GM23338 (cell line): Measurements from ENCODE around the gene TERT. TPM values are rescaled to one million over a fixed set of nuclear protein-coding genes. Genes with fewer than 3 reads are reported as not detected.

Experiments
- ATAC-seq: fragments of 200-7000 bp; cut with Tn5 transposase; 3 replicates; pipeline ENCODE4 v1.9.1; 2020
- DNase-seq: peaks from one replicate; pipeline ENCODE4 v3.0.0-alpha.2; 2015; ENCODE audit warnings: low spot score
- H2AFZ ChIP-seq: fragments of 200-600 bp; sonication (generic); 2 replicates; pipeline ENCODE4 v1.8.0; 2016; ENCODE audit warnings: antibody characterized with exemption, mild to moderate bottlenecking, moderate library complexity
- H3F3A ChIP-seq: fragments of 200-600 bp; sonication (generic); replicated peaks from 2 replicates; pipeline ENCODE4 v1.8.0; 2017; ENCODE audit warnings: antibody characterized with exemption, mixed run types, low read depth
- H3K27ac ChIP-seq: fragments of 200-600 bp; sonication (generic); 2 replicates; pipeline ENCODE4 v1.6.1; 2016; ENCODE audit warnings: low read depth
- H3K27me3 ChIP-seq: fragments of 200-600 bp; sonication (generic); 2 replicates; pipeline ENCODE4 v1.8.0; 2016; ENCODE audit warnings: mild to moderate bottlenecking, mixed run types, moderate library complexity; ENCODE audit not compliant: insufficient read depth
- H3K36me3 ChIP-seq: fragments of 200-600 bp; sonication (generic); 2 replicates; pipeline ENCODE4 v1.8.0; 2016; ENCODE audit warnings: mild to moderate bottlenecking; ENCODE audit not compliant: insufficient read depth
- H3K4me1 ChIP-seq: fragments of 200-600 bp; sonication (generic); 2 replicates; pipeline ENCODE4 v1.8.0; 2016; ENCODE audit warnings: mild to moderate bottlenecking, moderate library complexity; ENCODE audit not compliant: insufficient read depth
- H3K4me2 ChIP-seq: fragments of 200-600 bp; sonication (generic); 2 replicates; pipeline ENCODE4 v1.7.1; 2017; ENCODE audit warnings: mixed run types
- H3K4me3 ChIP-seq: fragments of 200-600 bp; sonication (generic); 2 replicates; pipeline ENCODE4 v1.6.1; 2016; ENCODE audit warnings: mixed run types
- H3K79me2 ChIP-seq: fragments of 200-600 bp; sonication (generic); replicated peaks from 2 replicates; pipeline ENCODE4 v1.8.0; 2017; ENCODE audit warnings: mild to moderate bottlenecking; ENCODE audit not compliant: insufficient read depth
- H3K9me2 ChIP-seq: fragments of 200-600 bp; sonication (generic); 2 replicates; pipeline ENCODE4 v1.8.0; 2017; ENCODE audit not compliant: insufficient read depth
- H4K20me1 ChIP-seq: fragments of 200-600 bp; sonication (generic); replicated peaks from 2 replicates; pipeline ENCODE4 v1.8.0; 2017; ENCODE audit warnings: mild to moderate bottlenecking; ENCODE audit not compliant: insufficient read depth
- H3K27ac Mint-ChIP-seq: 2 replicates; pipeline ENCODE4 v1.8.0; 2020; ENCODE audit warnings: inconsistent platforms, mild to moderate bottlenecking, moderate library complexity, mixed read lengths
- H3K27me3 Mint-ChIP-seq: 3 replicates; pipeline ENCODE4 v1.8.0; 2022; ENCODE audit warnings: low read depth, mild to moderate bottlenecking, moderate library complexity, mixed read lengths, inconsistent platforms; ENCODE audit not compliant: insufficient read depth, poor library complexity
- H3K36me3 Mint-ChIP-seq: 3 replicates; pipeline ENCODE4 v1.8.0; 2021; ENCODE audit warnings: low read depth, mild to moderate bottlenecking, inconsistent platforms, moderate library complexity, mixed read lengths
- H3K4me1 Mint-ChIP-seq: 3 replicates; pipeline ENCODE4 v1.8.0; 2020; ENCODE audit warnings: mild to moderate bottlenecking, inconsistent platforms, mixed read lengths
- H3K4me3 Mint-ChIP-seq: 3 replicates; pipeline ENCODE4 v1.8.0; 2021; ENCODE audit warnings: moderate library complexity, mild to moderate bottlenecking, inconsistent platforms, mixed read lengths
- H3K9me3 Mint-ChIP-seq: 3 replicates; pipeline ENCODE4 v1.8.0; 2020; ENCODE audit warnings: moderate library complexity, mild to moderate bottlenecking, inconsistent platforms, mixed read lengths
- CREB1 ChIP-seq: fragments of 250-450 bp; sonication (Bioruptor Pico); IDR thresholded peaks from 2 replicates; pipeline ENCODE4 v1.5.0; 2020; ENCODE audit warnings: low read depth, mild to moderate bottlenecking, moderate library complexity
- EZH2 ChIP-seq: fragments of 200-600 bp; sonication (generic); IDR thresholded peaks from one replicate; pipeline ENCODE4 v1.8.0; 2017; ENCODE audit warnings: antibody characterized with exemption, mild to moderate bottlenecking, low read depth; ENCODE audit not compliant: unreplicated experiment
- EZH2phosphoT487 ChIP-seq: fragments of 200-600 bp; sonication (generic); IDR thresholded peaks from one replicate; pipeline ENCODE4 v1.8.1; 2018; ENCODE audit warnings: antibody characterized with exemption; ENCODE audit not compliant: unreplicated experiment
- JUNB ChIP-seq: IDR thresholded peaks from one replicate; pipeline ENCODE4 v1.6.1; 2016; ENCODE audit warnings: antibody characterized with exemption; ENCODE audit not compliant: unreplicated experiment
- NANOG ChIP-seq: IDR thresholded peaks from 2 replicates; pipeline ENCODE4 v1.6.1; 2016; ENCODE audit warnings: antibody characterized with exemption, borderline replicate concordance
- POLR2AphosphoS5 ChIP-seq: IDR thresholded peaks from 2 replicates; pipeline ENCODE4 v1.6.1; 2016; ENCODE audit warnings: antibody characterized with exemption, low read depth
- STAT1 ChIP-seq: IDR thresholded peaks from one replicate; pipeline ENCODE4 v1.6.1; 2016; ENCODE audit warnings: antibody characterized with exemption; ENCODE audit not compliant: unreplicated experiment
- ZNF114 ChIP-seq: fragments of 250-450 bp; sonication (Bioruptor Pico); IDR thresholded peaks from 2 replicates; pipeline ENCODE4 v1.5.0; 2020; ENCODE audit warnings: mild to moderate bottlenecking, moderate library complexity
- ZNF331 ChIP-seq: fragments of 250-450 bp; sonication (Bioruptor Pico); IDR thresholded peaks from 2 replicates; pipeline ENCODE4 v1.5.0; 2020; ENCODE audit warnings: low read depth, mild to moderate bottlenecking, moderate library complexity
- polyA plus RNA-seq: library from polyadenylated mRNA; unstranded; fragments of >200 nt; fragmentation: Nextera tagmentation; extraction: Ambion mirVana; gene quantifications from 2 replicates; pipeline ENCODE4 v1.2.1, GENCODE V29; 2016
- total RNA-seq: library from RNA; depleted of rRNA; stranded (reverse); fragments of >200 nt; shearing (Covaris generic); gene quantifications from 2 replicates; pipeline ENCODE4 v1.2.3, GENCODE V29; 2014
- TF ChIP-seq, protein P1 (sequence below), 2 experiments: fragments of 200-600 bp in 1 of 2; sonication (generic) in 1 of 2; conservative IDR thresholded peaks; 2 replicates each; pipeline versions ENCODE4 v1.5.1 to v1.6.1; 2016 to 2017; ENCODE audit warnings: antibody characterized with exemption in 2 of 2, low read depth in 2 of 2, mild to moderate bottlenecking in 2 of 2, moderate library complexity in 1 of 2
- TF ChIP-seq, protein P2 (sequence below): fragments of 250-450 bp; sonication (Bioruptor Pico); IDR thresholded peaks from 2 replicates; pipeline ENCODE4 v1.5.0; 2020; ENCODE audit warnings: mild to moderate bottlenecking, moderate library complexity
- TF ChIP-seq, protein P3 (sequence below): IDR thresholded peaks from 2 replicates; pipeline ENCODE4 v1.6.1; 2016; ENCODE audit warnings: antibody characterized with exemption
- TF ChIP-seq, protein P4 (sequence below): IDR thresholded peaks from one replicate; pipeline ENCODE4 v1.6.1; 2018; ENCODE audit warnings: antibody characterized with exemption; ENCODE audit not compliant: unreplicated experiment

The TERT gene
- total and polyA plus RNA-seq, 2 experiments from 2014 or later = 9.8 to 46.4 TPM

- Histone ChIP-seq H3F3A (no peaks in the 10 kb centered on the region), H3K9me2 (no peaks in the 10 kb centered on the region), H3K4me2 (no peak overlapping the region), H3K27me3 (no peaks in the 10 kb centered on the region), H3K4me3 (no peak overlapping the region), H4K20me1 (0 out of 2 replicates have a peak, but pooled peaks cover 5% of the 10 kb centered on the region), H3K27ac (no peak overlapping the region), H3K36me3 (peaks cover 23% of the 10 kb centered on the region), H3K4me1 (no peaks in the 10 kb centered on the region), H2AFZ (no peak overlapping the region), H3K79me2 (peaks cover 8% of the 10 kb centered on the region; the same call in 1 of the 2 replicates)
- no peak for DNase-seq
- peaks cover 81% of the 10 kb centered on the region for H3K36me3 Mint-ChIP-seq
- no peaks in the 10 kb centered on the region; the same call in 1 of the 3 replicates for H3K9me3 Mint-ChIP-seq
- TF ChIP-seq, protein P1, sequence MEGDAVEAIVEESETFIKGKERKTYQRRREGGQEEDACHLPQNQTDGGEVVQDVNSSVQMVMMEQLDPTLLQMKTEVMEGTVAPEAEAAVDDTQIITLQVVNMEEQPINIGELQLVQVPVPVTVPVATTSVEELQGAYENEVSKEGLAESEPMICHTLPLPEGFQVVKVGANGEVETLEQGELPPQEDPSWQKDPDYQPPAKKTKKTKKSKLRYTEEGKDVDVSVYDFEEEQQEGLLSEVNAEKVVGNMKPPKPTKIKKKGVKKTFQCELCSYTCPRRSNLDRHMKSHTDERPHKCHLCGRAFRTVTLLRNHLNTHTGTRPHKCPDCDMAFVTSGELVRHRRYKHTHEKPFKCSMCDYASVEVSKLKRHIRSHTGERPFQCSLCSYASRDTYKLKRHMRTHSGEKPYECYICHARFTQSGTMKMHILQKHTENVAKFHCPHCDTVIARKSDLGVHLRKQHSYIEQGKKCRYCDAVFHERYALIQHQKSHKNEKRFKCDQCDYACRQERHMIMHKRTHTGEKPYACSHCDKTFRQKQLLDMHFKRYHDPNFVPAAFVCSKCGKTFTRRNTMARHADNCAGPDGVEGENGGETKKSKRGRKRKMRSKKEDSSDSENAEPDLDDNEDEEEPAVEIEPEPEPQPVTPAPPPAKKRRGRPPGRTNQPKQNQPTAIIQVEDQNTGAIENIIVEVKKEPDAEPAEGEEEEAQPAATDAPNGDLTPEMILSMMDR (conservative IDR thresholded peaks at IDR 0.05; ENCODE audit: low read depth in 2 of 2) = no peak
- TF ChIP-seq STAT1 (no peak), ZNF114 (CRISPR knock-in tag) (no peak), NANOG (no peak), ZNF331 (CRISPR knock-in tag) (no peak), POLR2AphosphoS5 (no peak), JUNB (no peak), CREB1 (CRISPR knock-in tag) (no peak), EZH2phosphoT487 (no peak), EZH2 (no peak)
- TF ChIP-seq, protein P2, sequence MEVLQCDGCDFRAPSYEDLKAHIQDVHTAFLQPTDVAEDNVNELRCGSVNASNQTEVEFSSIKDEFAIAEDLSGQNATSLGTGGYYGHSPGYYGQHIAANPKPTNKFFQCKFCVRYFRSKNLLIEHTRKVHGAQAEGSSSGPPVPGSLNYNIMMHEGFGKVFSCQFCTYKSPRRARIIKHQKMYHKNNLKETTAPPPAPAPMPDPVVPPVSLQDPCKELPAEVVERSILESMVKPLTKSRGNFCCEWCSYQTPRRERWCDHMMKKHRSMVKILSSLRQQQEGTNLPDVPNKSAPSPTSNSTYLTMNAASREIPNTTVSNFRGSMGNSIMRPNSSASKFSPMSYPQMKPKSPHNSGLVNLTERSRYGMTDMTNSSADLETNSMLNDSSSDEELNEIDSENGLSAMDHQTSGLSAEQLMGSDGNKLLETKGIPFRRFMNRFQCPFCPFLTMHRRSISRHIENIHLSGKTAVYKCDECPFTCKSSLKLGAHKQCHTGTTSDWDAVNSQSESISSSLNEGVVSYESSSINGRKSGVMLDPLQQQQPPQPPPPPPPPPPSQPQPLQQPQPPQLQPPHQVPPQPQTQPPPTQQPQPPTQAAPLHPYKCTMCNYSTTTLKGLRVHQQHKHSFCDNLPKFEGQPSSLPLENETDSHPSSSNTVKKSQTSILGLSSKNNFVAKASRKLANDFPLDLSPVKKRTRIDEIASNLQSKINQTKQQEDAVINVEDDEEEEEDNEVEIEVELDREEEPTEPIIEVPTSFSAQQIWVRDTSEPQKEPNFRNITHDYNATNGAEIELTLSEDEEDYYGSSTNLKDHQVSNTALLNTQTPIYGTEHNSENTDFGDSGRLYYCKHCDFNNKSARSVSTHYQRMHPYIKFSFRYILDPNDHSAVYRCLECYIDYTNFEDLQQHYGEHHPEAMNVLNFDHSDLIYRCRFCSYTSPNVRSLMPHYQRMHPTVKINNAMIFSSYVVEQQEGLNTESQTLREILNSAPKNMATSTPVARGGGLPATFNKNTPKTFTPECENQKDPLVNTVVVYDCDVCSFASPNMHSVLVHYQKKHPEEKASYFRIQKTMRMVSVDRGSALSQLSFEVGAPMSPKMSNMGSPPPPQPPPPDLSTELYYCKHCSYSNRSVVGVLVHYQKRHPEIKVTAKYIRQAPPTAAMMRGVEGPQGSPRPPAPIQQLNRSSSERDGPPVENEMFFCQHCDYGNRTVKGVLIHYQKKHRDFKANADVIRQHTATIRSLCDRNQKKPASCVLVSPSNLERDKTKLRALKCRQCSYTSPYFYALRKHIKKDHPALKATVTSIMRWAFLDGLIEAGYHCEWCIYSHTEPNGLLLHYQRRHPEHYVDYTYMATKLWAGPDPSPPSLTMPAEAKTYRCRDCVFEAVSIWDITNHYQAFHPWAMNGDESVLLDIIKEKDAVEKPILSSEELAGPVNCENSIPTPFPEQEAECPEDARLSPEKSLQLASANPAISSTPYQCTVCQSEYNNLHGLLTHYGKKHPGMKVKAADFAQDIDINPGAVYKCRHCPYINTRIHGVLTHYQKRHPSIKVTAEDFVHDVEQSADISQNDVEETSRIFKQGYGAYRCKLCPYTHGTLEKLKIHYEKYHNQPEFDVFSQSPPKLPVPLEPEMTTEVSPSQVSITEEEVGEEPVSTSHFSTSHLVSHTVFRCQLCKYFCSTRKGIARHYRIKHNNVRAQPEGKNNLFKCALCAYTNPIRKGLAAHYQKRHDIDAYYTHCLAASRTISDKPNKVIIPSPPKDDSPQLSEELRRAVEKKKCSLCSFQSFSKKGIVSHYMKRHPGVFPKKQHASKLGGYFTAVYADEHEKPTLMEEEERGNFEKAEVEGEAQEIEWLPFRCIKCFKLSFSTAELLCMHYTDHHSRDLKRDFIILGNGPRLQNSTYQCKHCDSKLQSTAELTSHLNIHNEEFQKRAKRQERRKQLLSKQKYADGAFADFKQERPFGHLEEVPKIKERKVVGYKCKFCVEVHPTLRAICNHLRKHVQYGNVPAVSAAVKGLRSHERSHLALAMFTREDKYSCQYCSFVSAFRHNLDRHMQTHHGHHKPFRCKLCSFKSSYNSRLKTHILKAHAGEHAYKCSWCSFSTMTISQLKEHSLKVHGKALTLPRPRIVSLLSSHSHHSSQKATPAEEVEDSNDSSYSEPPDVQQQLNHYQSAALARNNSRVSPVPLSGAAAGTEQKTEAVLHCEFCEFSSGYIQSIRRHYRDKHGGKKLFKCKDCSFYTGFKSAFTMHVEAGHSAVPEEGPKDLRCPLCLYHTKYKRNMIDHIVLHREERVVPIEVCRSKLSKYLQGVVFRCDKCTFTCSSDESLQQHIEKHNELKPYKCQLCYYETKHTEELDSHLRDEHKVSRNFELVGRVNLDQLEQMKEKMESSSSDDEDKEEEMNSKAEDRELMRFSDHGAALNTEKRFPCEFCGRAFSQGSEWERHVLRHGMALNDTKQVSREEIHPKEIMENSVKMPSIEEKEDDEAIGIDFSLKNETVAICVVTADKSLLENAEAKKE (CRISPR knock-in tag) = no peak
- TF ChIP-seq, protein P3, sequence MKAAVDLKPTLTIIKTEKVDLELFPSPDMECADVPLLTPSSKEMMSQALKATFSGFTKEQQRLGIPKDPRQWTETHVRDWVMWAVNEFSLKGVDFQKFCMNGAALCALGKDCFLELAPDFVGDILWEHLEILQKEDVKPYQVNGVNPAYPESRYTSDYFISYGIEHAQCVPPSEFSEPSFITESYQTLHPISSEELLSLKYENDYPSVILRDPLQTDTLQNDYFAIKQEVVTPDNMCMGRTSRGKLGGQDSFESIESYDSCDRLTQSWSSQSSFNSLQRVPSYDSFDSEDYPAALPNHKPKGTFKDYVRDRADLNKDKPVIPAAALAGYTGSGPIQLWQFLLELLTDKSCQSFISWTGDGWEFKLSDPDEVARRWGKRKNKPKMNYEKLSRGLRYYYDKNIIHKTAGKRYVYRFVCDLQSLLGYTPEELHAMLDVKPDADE = no peak
- TF ChIP-seq, protein P4, sequence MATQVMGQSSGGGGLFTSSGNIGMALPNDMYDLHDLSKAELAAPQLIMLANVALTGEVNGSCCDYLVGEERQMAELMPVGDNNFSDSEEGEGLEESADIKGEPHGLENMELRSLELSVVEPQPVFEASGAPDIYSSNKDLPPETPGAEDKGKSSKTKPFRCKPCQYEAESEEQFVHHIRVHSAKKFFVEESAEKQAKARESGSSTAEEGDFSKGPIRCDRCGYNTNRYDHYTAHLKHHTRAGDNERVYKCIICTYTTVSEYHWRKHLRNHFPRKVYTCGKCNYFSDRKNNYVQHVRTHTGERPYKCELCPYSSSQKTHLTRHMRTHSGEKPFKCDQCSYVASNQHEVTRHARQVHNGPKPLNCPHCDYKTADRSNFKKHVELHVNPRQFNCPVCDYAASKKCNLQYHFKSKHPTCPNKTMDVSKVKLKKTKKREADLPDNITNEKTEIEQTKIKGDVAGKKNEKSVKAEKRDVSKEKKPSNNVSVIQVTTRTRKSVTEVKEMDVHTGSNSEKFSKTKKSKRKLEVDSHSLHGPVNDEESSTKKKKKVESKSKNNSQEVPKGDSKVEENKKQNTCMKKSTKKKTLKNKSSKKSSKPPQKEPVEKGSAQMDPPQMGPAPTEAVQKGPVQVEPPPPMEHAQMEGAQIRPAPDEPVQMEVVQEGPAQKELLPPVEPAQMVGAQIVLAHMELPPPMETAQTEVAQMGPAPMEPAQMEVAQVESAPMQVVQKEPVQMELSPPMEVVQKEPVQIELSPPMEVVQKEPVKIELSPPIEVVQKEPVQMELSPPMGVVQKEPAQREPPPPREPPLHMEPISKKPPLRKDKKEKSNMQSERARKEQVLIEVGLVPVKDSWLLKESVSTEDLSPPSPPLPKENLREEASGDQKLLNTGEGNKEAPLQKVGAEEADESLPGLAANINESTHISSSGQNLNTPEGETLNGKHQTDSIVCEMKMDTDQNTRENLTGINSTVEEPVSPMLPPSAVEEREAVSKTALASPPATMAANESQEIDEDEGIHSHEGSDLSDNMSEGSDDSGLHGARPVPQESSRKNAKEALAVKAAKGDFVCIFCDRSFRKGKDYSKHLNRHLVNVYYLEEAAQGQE = no peak
- ATAC-seq = no peak
- peaks cover 8% of the 10 kb centered on the region; the same call in 1 of the 3 replicates for H3K4me1 Mint-ChIP-seq
- H3K27me3 Mint-ChIP-seq = peaks cover 15% of the 10 kb centered on the region
- no peak overlapping the region for H3K27ac Mint-ChIP-seq
- H3K4me3 Mint-ChIP-seq = no peak overlapping the region
These were observed 37.1 kb upstream of the TERT start for GRCh38 chr5:1331861-1332405.
